ENCODE results near the gene POLN.
A peak's percentile ranks its signal among the peaks of the same experiment; 100 is the strongest.
"Not testable (repeated sequence)": the region's sequence is repeated elsewhere in the genome, so short reads cannot be mapped to it uniquely, and the experiment has no call there.

The POLN gene

DNA sequence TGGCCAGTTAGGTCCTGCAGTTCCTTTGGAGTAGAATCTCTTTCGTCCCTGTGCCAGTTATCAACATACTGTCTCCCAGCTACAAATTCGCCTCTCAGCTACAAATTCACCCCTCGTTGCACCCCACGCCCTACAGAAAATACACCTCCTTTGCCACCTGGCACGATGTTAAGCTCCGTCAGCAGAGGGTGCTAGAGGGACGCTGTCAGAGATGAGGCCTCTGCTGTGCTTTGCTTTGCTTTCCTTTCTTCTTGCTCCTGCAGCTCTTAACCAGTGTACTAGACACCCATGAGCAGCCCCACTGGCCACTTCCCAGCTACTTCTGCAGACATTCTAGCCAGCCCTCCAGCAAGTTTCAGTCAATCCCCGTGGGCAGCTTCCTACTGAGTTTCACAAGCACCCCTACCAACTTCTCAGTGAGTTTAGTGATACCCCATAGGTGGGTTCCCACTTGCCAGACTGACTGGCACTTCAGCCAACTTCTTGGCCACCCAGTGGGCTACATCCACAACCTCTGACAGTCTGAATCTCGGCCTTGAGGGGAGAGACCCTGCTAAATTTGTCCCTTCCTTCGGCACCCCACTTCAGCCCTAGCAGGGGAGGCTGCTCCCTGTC is 21.8 kb downstream of the POLN start:
- DNase-seq (ENCODE audit: low read depth in 2 of 2) = peak; percentile 59 to 66

DNA sequence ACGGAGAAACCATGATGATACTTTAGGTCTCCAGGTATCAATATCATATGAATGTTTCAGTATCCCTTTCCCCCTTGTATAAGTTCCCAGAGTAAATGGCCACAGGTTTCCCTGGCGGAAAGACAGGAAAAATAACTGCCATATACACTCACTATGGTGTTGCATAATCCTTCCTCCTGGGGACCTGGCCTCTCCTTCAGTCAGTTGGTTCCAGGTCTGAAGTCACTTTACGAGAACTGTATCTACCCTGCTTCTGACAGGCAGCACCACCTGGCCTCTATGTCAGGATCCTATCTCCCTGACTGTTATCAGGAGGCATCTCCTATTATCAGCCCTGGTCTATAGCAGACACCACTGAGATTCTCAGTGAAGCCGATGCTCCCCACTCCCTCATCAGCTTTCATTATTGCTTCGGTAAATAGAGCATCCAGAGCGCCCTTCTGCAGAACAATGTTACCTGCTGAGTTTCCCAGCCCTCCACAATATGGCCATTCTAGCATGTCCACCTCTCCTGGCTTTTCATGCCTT is 22.6 kb downstream of the POLN start:
- DNase-seq (ENCODE audit: low read depth in 2 of 2) = no peak

DNA sequence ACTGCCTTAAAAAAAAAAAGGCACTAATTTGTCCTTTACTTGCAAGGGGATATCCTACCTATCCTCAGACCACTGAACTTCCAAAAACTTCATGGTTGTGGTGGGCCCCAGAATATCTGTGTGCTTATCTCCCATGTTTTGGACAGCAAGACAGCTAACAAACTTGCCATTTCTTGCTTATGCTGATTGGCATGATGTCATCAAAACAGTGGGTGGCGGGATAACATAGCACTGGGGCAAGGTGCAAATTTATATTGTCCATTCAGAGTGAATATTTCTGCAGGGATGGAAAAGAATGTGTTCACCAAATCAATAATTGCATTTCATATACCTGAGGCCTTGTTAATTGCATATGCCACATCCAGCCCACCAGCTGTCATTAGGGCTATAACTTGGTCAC is 23.5 kb downstream of the POLN start:
- DNase-seq (ENCODE audit: low read depth in 2 of 2) = no peak

DNA sequence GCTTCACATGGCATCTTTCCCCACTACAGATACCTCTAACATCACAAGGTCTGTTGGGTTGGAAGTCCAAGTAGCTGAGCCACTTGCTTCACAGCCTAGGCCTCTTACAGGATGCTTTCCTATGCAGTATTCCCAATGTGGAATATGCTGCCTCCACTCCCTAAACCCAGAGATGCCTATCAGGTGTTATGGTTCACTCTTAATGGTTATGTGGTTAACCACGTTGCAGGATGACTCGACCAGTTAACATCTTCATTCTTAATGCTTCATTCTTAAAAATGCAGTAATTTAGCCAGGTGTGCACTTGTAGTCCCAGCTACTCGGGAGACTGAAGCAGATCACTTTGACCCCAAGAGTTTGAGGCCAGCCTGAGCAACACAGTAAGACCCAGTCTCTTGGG is 24.2 kb downstream of the POLN start:
- no peak for DNase-seq (ENCODE audit: low read depth in 2 of 2)

DNA sequence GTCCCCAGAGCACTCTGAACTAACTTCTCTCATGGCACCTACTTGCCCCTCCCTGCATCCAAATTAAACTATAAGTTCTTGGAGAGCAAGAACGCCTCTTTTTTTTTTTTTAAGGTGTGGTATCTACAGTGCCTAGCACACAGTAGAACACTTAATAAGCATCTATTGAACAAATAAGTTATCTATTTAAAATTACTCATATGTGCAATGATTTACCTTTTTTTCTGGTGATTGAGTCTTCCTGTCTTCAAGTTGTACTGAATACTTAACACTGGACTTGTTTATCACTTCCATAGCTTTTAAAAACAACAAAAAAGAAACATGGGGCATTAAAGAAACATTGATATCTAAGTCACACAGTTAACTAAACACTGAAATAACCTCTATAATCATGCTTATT is 29.1 kb downstream of the POLN start:
- no peak for DNase-seq (ENCODE audit: low read depth in 2 of 2)

GRCh38 chr4:2202789-2203188 is 39.1 kb downstream of the POLN start:
- not testable (repeated sequence) for DNase-seq (ENCODE audit: low read depth in 2 of 2)

- DNase-seq (ENCODE audit: low read depth in 2 of 2) = no peak
Measured at GRCh38 chr4:2194496-2194895, 47.4 kb downstream of the POLN start.

- DNase-seq (ENCODE audit: low read depth in 2 of 2) = no peak
Measured at GRCh38 chr4:2193326-2193725, 48.6 kb downstream of the POLN start.

GRCh38 chr4:2186865-2187172 is 55.1 kb downstream of the POLN start:
- no peak for DNase-seq (ENCODE audit: low read depth in 2 of 2)

GRCh38 chr4:2186133-2186864 is 55.6 kb downstream of the POLN start:
- DNase-seq (ENCODE audit: low read depth in 2 of 2) = no peak

GRCh38 chr4:2183394-2183793 is 58.5 kb downstream of the POLN start:
- DNase-seq (ENCODE audit: low read depth in 2 of 2) = no peak

DNA sequence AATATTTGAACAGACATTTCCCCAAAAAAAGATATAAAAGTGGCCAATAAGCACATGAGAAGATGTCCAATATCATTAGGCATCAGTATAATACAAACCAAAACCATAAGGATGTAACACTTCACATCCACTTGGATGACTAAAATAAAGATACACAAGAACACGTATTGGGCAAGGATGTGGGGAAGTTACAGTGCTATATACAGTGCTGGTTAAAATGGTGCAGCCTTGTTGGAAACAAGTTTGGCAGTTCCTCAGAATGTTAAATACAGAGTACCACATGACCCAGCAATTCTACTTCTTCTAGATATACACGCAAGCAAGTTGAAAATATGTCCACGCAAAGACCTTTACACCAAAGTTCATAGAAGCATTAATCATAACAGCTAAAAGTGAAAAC is 58.9 kb downstream of the POLN start:
- no peak for DNase-seq (ENCODE audit: low read depth in 2 of 2)

DNA sequence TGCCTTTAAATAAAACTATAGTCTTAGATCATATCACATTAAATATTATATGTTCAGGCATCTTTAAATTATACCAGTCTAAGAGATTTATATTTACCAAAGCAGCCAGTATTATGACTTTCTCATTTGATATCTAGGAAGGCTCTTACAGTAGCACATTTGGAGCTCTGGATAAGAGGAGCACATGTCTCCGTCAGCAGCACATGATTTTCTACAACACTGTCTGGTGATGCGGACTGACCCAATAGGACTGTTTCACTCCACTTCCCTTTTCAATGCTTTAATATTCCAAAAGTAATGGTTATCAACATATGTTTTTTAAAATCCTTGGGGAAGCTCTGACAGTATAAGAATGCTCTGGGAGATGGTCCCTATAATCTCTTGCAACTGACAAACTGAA is 61.5 kb downstream of the POLN start:
- DNase-seq (ENCODE audit: low read depth in 2 of 2) = no peak

GRCh38 chr4:2179717-2180116 is 62.2 kb downstream of the POLN start:
- DNase-seq (ENCODE audit: low read depth in 2 of 2) = no peak

DNA sequence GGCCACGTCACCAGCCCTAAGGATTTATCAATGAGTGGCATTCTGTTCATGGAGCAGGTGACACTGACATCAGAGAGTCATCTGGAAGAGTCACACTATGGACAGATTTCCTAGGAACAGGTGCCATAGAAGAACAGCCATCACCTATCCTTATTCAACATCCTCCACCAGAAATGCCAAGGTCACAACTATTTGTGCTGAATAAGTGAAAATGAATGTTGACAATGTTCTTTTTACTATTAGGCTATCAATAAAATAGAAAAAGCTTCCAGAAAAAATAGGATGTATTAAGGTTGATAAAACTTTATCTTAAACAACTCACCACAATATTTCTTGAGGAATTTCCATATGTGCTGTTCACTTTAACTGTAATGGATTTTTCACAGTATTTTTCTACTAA is 62.9 kb downstream of the POLN start:
- no peak for DNase-seq (ENCODE audit: low read depth in 2 of 2)

DNA sequence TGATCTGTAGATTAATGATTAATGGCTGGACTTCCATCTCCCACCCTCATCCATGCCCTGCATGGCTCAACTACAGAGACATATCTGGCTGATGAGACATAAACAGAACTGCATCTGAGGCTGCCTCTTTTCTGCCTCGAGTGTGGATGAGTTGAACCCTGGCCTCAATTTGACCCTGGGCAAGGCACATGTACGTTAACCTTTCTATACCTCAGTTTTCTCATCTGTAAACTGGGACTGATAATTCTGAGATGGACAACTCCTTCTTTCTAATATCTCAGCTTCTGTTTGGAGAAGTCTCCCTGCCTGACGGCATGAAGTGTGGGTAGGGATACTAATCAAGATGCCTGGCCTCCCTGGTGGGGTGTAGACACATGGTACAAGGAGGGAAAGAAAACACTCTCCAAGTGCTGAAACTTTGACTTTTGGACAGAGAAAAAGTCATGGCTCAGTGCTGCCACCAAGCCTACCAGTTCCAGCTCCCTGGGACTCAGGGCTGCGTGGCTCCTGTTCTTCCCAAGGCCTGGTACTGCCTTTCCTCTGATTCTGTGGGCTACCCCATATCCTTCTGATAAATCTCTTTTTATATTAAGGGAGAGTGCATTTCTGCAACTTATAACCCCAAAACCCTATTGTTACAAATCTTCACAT is 64.4 kb downstream of the POLN start:
- no peak for DNase-seq (ENCODE audit: low read depth in 2 of 2)

- no peak for DNase-seq (ENCODE audit: low read depth in 2 of 2)
Measured at GRCh38 chr4:2175990-2176698, 65.8 kb downstream of the POLN start.

DNA sequence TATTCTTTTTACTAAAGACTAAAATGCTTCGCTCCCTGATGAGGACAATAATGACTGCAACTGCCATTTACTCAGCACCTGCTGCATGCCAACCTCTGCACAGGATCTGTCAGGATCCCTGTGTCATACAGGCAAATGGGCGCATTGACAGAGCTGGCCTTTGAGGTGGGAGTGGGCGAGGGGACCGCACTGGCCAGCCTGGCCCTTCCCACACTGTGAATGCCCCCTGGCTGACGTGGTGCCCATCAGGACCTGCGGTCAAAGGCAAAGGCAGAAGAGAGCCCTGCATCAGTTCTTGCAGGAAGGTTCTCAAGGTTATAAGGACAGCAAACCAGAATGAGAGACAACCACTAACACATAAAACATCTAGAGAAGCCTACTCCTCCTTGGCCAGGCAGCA is 67.9 kb downstream of the POLN start:
- no peak for DNase-seq (ENCODE audit: low read depth in 2 of 2)

DNA sequence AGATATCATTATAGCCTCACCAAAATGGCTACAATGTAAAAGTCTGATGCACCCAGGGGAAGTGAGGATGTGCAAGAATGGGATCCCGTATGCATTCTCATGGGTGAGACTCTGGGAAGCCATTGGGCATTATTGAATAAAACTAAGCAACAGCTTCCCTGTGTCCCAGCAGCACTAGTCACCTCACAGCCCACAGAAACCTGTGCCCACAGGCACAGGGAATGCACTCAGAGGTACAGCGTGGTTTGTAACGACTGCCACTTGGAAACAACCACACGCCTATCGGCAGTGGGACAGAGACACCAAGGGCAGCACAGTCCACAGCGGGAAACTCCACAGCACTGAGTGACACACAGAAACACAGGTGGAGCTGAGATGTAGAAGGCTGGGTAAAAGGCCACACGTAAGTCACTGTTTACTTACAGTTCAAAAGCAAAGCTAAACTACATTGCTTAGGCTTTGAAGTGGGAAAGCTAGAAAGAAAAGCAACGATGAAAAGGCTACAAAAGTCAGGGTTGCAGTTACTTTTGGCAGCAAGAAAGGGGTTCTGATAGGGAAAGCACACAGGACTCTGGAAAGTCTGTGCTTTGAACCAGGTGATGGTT is 69.2 kb downstream of the POLN start:
- DNase-seq (ENCODE audit: low read depth in 2 of 2) = no peak

GRCh38 chr4:2172161-2172560 is 69.8 kb downstream of the POLN start:
- no peak for DNase-seq (ENCODE audit: low read depth in 2 of 2)

GRCh38 chr4:2168469-2169319 is 73.2 kb downstream of the POLN start:
- DNase-seq (ENCODE audit: low read depth in 2 of 2) = no peak
